8988T (cell line): Measurements from ENCODE around the gene ERI3.

Experiments
- DNase-seq: peaks from one replicate; pipeline ENCODE4 v3.0.0; 2011

Gene ERI3

GRCh38 chr1:44259090-44259489 lies 96.0 kb downstream of the ERI3 start:
- no peak for DNase-seq

DNA sequence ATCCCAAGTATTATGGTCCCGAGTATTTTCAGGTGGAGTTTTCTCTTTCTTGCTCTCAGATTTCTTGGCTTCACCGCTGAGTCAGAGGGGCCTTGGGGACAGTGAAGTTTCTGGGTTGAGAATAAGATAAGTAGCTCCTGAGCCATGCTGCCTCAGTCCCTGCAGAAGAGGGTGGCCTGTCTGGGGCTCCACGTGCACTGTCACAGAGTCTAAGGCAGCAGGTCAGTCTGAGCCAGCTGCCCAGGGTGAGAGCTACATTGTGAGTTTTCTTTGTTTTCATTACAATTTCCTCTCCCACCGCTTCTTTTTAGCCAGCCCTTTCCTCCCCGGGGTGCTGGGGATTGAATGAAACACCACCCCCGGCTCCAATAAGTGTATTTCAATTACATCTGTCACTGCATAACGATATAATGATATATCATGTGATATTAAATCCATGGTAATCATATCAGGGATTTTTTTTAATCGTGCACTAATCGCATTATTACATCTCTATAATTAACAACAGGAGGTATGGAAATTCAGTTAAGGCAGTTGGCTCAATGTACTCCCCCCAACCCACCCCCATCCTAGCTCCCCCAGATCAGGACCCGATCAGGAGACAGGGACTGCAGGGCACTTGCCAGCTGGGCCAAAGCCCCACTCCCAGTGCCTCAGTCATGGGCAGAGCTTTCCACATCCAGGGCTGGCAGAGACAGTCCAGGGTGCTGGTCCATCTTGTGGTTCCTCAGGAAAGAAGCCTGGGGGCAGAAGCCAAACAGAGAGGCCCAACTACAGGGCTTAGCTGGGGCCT lies 98.1 kb downstream of the ERI3 start:
- no peak for DNase-seq

- DNase-seq, result no peak
Observed at GRCh38 chr1:44254392-44254910, 100.6 kb downstream of the ERI3 start.

DNA sequence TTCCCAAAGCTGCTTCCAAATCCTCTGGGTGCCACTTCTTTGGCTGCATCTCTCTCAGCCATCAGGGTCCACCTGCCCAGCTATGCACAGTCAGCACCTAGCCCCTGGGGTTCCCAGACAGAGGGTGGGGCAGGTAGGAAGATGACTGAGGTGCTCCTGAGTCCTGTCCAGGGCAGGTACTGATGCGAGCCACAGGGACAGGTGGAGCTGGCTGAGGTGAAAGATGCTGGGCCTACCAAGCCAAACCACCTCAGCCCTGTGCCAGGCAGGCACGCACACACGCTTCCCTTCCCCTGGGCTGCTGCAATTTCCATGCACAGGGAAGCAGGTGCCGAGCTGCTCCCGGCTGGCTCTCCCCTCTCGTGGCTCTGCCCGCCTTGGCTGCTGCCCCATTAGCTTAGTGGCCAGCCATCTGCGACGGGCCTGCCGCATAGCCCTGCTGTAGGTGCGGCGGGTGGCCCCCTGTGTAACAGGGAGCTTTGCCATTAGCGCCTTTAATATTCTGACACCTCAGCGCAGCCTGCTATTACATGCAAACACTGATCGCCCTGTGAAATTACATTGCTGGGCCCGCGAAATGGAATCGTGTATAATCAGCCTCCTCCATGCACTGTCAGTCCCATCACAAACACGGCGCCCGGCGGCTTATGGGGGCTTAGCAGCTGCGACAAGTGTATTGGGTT lies 102.9 kb downstream of the ERI3 start:
- DNase-seq, result no peak

DNA sequence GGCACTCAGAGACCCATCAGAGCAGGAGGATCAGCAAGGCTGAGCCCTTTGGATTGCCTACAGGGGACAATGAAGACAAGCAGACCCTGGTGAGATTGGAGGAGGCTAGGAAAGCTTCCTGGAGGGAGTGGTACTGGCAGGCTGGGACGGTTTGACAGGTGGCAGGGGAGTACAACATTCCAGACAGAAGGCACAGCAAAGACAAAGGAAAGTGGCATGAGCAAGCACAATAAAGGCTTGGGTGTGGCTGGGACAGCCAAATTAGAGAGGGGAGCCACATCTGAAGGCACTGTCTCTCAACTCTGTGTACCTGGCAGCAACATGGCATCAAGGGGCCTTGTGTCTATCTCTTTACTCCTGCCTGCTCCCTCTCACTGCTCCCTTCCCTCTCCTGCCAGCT lies 103.6 kb downstream of the ERI3 start:
- no peak for DNase-seq

DNA sequence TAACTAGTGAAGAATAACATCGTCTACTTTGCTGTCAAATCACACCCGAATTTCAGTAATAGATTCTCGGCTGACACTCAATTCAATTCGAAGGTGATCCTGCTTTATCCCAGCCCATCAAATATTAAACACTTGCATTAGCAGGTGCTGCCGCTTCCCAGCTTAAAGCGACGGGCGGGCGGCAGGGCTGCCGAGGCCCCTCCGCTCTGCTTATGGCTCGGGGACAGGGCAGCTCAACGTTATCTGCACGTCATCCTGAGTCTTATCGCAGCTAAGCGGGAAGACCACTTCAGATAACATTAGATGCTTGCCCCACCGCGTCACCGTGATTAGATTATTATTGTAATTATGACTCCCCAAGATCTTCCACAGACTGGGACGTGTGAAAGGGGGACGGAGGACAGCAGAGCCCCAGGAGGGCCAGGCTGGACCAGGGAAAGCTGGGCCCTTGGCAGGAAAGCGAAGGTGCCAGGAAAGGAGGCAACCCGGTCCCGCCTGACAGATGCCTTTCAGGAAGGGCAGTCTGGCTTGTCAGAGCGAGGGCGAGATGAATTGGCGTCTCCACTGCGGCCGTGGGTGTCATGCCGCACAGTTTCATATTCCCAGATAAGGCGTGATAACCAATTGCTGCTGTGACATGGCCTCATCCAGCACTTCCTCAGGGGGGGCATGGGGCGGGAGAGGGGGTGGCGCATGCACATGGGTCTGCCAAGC lies 104.8 kb downstream of the ERI3 start:
- DNase-seq, result no peak

- DNase-seq, result no peak
Observed at GRCh38 chr1:44249543-44249942, 105.5 kb downstream of the ERI3 start.

DNA sequence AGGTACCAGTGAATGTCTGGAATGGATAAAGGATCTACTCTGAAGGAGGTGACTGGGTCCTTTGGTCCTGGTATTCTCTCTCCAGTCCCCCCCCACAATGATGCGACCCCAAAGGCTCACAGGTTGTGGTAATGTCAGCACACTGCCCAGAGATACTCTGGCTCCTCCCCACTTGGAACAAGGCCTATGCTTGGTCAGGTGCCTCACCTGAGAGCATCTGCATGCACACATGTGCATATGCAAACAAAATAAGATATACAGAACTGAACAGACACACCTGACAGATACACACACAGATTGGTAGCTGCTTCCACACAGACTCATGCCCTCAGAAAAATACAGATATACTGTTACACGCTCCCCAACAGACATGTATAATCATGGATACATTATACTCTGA lies 108.3 kb downstream of the ERI3 start:
- no peak for DNase-seq

GRCh38 chr1:44244986-44245385 lies 110.1 kb downstream of the ERI3 start:
- DNase-seq, result no peak

DNA sequence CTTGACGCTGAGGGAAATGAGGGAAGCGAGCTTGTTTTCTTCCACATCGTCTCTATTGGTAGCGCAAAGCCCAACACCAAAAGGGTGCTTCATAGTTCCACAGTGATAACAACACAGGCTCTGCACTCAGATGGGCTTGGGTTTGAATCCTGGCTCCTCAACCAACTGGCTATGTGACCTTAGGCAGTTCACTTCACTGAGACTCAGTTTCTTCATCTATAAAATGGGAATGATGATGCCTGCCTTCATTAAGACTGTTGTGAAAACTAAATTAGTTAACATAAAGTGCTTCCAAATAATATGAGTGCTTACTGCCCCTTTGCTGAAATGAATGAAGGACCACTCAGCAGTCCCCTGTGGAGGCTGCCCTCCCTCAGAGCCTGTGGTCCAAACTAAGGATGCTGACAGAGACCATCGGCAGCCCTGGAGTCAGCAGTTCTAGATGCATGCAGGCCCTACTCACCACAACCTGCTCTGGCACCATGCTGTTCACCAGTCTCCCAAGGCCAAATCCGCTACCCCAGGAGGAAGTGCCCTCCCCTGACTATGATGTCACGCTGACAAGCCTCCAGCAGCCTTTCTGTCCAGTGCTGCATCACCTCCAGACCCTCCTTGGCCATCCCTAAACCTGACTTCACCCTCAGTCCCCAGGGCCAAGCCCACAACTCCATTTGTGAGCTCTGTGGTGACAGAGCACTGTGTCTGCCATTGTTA lies 111.1 kb downstream of the ERI3 start:
- no peak for DNase-seq

- DNase-seq, result no peak
Observed at GRCh38 chr1:44242746-44243145, 112.3 kb downstream of the ERI3 start.

DNA sequence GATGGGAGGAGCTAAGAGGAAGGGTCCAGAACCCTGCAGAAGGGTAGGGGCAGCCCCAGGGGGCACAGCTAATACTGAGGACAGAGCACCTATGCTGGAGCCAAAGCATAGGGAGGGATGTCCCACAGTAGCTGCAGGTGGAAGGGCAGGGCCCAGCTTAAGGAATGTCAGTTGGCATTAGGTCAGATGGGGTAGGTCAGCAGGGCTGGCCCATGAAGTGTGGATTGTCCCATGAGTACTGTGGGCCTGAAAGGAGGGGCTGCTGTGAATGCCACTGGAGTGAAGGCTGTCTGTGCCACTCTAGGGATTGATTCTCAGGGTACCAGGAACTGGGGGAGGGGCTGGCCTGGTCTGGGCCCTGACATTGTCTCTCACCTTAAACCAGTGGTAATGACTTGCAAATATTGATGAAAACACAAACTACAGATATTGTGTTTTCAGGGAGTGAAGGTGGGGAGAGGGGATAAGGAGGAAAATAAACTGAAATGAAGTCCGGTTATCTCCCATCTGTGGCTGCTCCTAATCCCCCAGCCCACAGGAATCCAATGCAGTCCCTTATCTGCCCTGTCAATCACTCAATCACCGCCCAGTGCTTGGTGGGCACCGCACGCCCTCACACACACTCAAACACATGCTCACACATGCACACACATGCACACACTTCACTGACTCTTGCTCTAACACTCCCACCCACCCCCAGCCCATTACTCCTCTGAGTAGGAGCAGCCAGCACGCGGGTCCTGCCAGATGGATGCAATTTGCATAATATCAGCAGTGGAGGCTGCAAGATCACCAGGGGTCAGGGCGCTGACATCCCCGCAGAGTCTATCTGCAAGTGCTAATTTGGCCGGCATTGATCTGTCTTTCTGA lies 114.0 kb downstream of the ERI3 start:
- no peak for DNase-seq

DNA sequence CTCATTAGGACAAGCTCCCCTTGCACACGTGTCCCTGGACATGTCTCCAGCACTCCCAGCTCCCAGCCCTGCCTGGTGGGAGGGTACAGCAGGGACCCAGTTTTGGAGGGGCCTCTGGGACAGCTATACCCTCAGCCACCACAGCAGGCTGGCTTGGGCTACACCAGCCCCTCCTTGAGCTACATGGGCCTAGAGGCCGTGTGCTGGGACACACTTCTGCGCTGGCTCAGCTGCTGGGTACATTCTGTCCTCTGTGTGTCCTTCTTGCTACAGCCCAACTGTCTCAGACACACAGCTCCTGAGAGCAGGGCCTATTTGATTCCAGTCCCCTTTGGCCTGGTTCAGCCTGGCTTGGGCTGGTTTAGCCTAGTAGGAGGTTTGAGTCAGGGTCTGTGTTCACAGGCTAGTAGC lies 115.1 kb downstream of the ERI3 start:
- no peak for DNase-seq

GRCh38 chr1:44239331-44239960 lies 115.6 kb downstream of the ERI3 start:
- DNase-seq, result no peak

DNA sequence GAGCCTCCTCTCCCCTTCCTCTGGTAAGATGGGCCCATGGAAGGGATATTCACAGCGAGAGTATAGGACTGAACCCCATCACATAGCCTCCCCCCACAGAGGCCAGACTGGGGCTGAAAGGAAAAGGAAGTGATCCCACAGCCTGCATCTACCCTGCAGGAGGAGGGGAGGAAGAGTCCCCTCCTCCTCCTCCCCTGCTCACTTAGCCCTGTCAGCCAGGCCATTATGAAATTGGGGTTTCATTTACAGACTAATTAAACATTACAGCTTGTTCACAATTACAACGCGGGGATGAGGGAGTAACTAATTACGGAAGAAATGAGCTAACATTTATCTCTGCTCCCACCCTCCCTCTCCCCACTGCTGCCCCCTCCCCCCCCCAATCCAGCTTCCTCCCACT lies 116.4 kb downstream of the ERI3 start:
- DNase-seq, result no peak

DNA sequence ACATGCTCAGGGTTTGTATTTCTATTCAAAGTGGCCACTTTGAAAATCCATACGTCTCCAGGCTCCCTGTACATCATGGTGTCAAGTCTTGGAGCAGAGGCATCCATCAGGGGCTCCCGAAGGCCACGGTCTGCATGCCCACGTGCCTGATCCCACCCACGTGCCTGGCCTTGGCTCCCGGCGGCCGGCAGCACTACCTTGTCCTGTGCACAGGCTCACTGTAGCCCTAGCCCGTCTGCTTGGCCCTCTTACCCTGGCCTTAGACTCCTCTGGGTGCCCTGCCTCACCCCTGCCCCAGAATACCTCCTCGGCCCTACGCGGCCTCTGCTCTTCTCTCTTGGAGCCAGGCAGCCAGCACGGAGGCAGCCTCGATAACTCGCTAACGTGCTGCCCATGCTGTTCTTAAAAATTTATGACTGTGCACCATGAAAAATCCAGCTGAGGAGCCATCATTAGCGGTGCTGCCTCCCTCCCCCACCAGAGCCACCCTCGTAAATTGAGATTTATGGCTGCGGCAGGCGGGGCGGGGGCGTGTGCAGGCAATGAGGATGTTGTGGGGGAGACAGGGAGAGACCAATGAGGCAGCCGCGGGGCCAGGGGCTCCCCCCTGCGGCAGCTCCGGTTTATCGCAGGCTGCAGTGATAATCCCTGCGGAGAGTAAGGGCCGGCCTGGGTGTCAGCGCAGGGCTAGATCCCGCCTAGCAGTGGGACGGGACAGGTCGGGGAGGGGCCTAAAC lies 117.2 kb downstream of the ERI3 start:
- DNase-seq, result no peak

DNA sequence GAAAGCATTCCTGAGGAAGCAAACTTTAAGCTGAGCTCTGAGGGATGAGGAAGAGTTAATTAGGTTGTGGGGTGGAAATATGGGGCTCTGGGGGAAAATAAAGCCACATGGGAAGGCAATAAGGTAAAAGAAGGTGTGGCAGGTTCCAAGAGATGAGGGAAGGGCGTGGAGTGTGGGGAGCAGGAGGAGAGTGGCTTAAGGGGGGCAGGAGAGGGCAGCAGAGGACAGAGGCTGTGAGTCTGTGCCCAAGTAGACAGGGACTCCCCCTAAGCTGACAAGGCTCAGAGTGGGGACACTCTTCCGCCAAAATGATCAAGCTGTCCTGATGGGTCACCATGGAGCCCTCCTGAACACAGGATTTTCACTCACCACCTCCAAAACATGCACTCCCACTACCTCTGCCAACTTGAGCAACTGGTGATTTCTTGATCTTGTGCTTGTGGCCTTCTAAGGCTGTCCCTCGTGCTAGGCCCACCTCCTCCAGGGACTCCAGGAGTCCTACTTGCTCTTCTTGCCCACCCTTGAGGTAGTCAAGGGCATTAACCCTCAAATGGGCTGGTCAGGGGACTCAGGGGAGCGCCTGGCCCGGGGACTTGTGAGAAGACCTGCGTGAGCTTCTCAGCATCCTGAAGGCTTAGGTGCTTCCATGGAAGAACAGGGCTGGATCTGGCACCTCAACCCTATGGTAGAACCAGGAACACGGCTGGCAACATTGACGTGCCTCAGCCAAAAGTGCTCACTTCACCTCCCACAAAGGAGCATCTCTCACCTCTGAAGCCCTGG lies 118.4 kb downstream of the ERI3 start:
- DNase-seq, result no peak

GRCh38 chr1:44235808-44236207 lies 119.2 kb downstream of the ERI3 start:
- no peak for DNase-seq

GRCh38 chr1:44233593-44233992 lies 121.5 kb downstream of the ERI3 start:
- no peak for DNase-seq

- no peak for DNase-seq
Observed at GRCh38 chr1:44230796-44231195, 124.3 kb downstream of the ERI3 start.
